Measurements from ENCODE around the gene ANKRD17. TPM values are rescaled to one million over a fixed set of nuclear protein-coding genes. Genes with fewer than 3 reads are reported as not detected.

ANKRD17 gene
- total RNA-seq, 2 donors from 2014 or later = 63.3 to 65.0 TPM

- Histone ChIP-seq H3K36me3 (no peaks in the 10 kb centered on the region), H3K27me3 (replicated peaks; ENCODE audit: insufficient read depth) (no peaks in the 10 kb centered on the region), H3K4me3 (no peak overlapping the region), H3K9me3 (no peaks in the 10 kb centered on the region), H3K27ac (no peak overlapping the region), H3K4me1 (replicated peaks) (no peaks in the 10 kb centered on the region)
- DNase-seq (ENCODE audit: low spot score) = no peak
- TF ChIP-seq POLR2A (IDR thresholded peaks at IDR 0.05) = no peak
- TF ChIP-seq POLR2AphosphoS5 (IDR thresholded peaks at IDR 0.05) = no peak
- TF ChIP-seq CTCF (IDR thresholded peaks at IDR 0.05) = no peak
- intact Hi-C loops (cut with DNase I) = no loop called here
- 82% methylated on average over 3 of the region's 3 CpGs for WGBS
Measured at GRCh38 chr4:73181231-73181630, 77.4 kb downstream of the ANKRD17 start.

- TF ChIP-seq POLR2A (IDR thresholded peaks at IDR 0.05) (no peak), POLR2AphosphoS5 (IDR thresholded peaks at IDR 0.05) (no peak), CTCF (IDR thresholded peaks at IDR 0.05) (no peak)
- no peak for DNase-seq (ENCODE audit: low spot score)
- no peaks in the 10 kb centered on the region for H3K4me1 ChIP-seq (replicated peaks)
- H3K27ac ChIP-seq = no peak overlapping the region
- WGBS = 78% methylated on average over 5 of the region's 5 CpGs
- H3K36me3 ChIP-seq = no peaks in the 10 kb centered on the region
- intact Hi-C loops (cut with DNase I) = no loop called here
- H3K9me3 ChIP-seq = no peaks in the 10 kb centered on the region
- H3K4me3 ChIP-seq = no peak overlapping the region
- no peaks in the 10 kb centered on the region for H3K27me3 ChIP-seq (replicated peaks; ENCODE audit: insufficient read depth)
Measured at GRCh38 chr4:73178389-73178788, 80.2 kb downstream of the ANKRD17 start.

- H3K4me3 ChIP-seq = no peak overlapping the region
- intact Hi-C loops (cut with DNase I) = no loop called here
- H3K4me1 ChIP-seq (replicated peaks) = no peaks in the 10 kb centered on the region
- no peak overlapping the region for H3K27ac ChIP-seq
- no peaks in the 10 kb centered on the region for H3K9me3 ChIP-seq
- TF ChIP-seq POLR2A (IDR thresholded peaks at IDR 0.05) (no peak), CTCF (IDR thresholded peaks at IDR 0.05) (no peak), POLR2AphosphoS5 (IDR thresholded peaks at IDR 0.05) (no peak)
- no peaks in the 10 kb centered on the region for H3K36me3 ChIP-seq
- WGBS = 97% methylated on average over 2 of the region's 2 CpGs
- no peak for DNase-seq (ENCODE audit: low spot score)
- no peaks in the 10 kb centered on the region for H3K27me3 ChIP-seq (replicated peaks; ENCODE audit: insufficient read depth)
Measured at GRCh38 chr4:73172161-73172560, 86.4 kb downstream of the ANKRD17 start.

- no peaks in the 10 kb centered on the region for H3K36me3 ChIP-seq
- no peak for TF ChIP-seq CTCF (IDR thresholded peaks at IDR 0.05)
- TF ChIP-seq POLR2AphosphoS5 (IDR thresholded peaks at IDR 0.05) = no peak
- TF ChIP-seq POLR2A (IDR thresholded peaks at IDR 0.05) = no peak
- H3K27ac ChIP-seq = no peak overlapping the region
- no peak for DNase-seq (ENCODE audit: low spot score)
- 91% methylated on average over 7 of the region's 7 CpGs for WGBS
- H3K4me1 ChIP-seq (replicated peaks) = no peaks in the 10 kb centered on the region
- no peak overlapping the region for H3K4me3 ChIP-seq
- H3K9me3 ChIP-seq = no peaks in the 10 kb centered on the region
- no peaks in the 10 kb centered on the region for H3K27me3 ChIP-seq (replicated peaks; ENCODE audit: insufficient read depth)
- intact Hi-C loops (cut with DNase I) = no loop called here
Measured at GRCh38 chr4:73170518-73171198, 87.9 kb downstream of the ANKRD17 start.

DNA sequence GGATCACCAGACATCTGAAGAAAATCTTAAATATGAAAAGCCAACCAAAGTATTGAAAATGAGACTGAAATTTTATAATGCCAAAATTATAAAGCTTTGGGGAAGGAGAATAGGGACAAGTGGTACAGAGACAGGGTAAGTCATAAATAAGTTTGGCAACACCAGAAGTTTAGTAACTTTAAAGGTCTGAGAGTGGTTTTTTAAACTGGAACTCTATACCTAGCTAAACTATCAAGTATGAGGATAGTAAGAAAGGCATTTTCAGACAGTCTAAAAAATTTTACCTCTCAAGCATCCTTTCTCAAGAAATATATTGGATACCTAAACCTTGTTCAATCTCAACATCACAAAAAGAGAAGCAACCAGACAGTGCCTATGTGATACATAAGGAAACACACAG is 92.4 kb downstream of the ANKRD17 start:
- no peaks in the 10 kb centered on the region for H3K27me3 ChIP-seq (replicated peaks; ENCODE audit: insufficient read depth)
- H3K4me3 ChIP-seq = no peak overlapping the region
- no peaks in the 10 kb centered on the region for H3K9me3 ChIP-seq
- TF ChIP-seq CTCF (IDR thresholded peaks at IDR 0.05) (no peak), POLR2A (IDR thresholded peaks at IDR 0.05) (no peak), POLR2AphosphoS5 (IDR thresholded peaks at IDR 0.05) (no peak)
- H3K36me3 ChIP-seq = no peaks in the 10 kb centered on the region
- H3K27ac ChIP-seq = no peak overlapping the region
- DNase-seq (ENCODE audit: low spot score) = no peak
- intact Hi-C loops (cut with DNase I) = no loop called here
- H3K4me1 ChIP-seq (replicated peaks) = no peaks in the 10 kb centered on the region

All from prostate gland (tissue), 2 donors.